GM23338 (cell line): ENCODE results near the gene NPPC. TPM values are rescaled to one million over a fixed set of nuclear protein-coding genes. Genes with fewer than 3 reads are reported as not detected.

ENCODE experiments used
- ATAC-seq: fragments of 200-7000 bp; cut with Tn5 transposase; 3 replicates; pipeline ENCODE4 v1.9.1; 2020
- DNase-seq: peaks from one replicate; pipeline ENCODE4 v3.0.0-alpha.2; 2015; ENCODE audit warnings: low spot score
- H2AFZ ChIP-seq: fragments of 200-600 bp; sonication (generic); 2 replicates; pipeline ENCODE4 v1.8.0; 2016; ENCODE audit warnings: antibody characterized with exemption, mild to moderate bottlenecking, moderate library complexity
- H3F3A ChIP-seq: fragments of 200-600 bp; sonication (generic); replicated peaks from 2 replicates; pipeline ENCODE4 v1.8.0; 2017; ENCODE audit warnings: antibody characterized with exemption, mixed run types, low read depth
- H3K27ac ChIP-seq: fragments of 200-600 bp; sonication (generic); 2 replicates; pipeline ENCODE4 v1.6.1; 2016; ENCODE audit warnings: low read depth
- H3K27me3 ChIP-seq: fragments of 200-600 bp; sonication (generic); 2 replicates; pipeline ENCODE4 v1.8.0; 2016; ENCODE audit warnings: mild to moderate bottlenecking, mixed run types, moderate library complexity; ENCODE audit not compliant: insufficient read depth
- H3K36me3 ChIP-seq: fragments of 200-600 bp; sonication (generic); 2 replicates; pipeline ENCODE4 v1.8.0; 2016; ENCODE audit warnings: mild to moderate bottlenecking; ENCODE audit not compliant: insufficient read depth
- H3K4me1 ChIP-seq: fragments of 200-600 bp; sonication (generic); 2 replicates; pipeline ENCODE4 v1.8.0; 2016; ENCODE audit warnings: mild to moderate bottlenecking, moderate library complexity; ENCODE audit not compliant: insufficient read depth
- H3K4me2 ChIP-seq: fragments of 200-600 bp; sonication (generic); 2 replicates; pipeline ENCODE4 v1.7.1; 2017; ENCODE audit warnings: mixed run types
- H3K4me3 ChIP-seq: fragments of 200-600 bp; sonication (generic); 2 replicates; pipeline ENCODE4 v1.6.1; 2016; ENCODE audit warnings: mixed run types
- H3K79me2 ChIP-seq: fragments of 200-600 bp; sonication (generic); replicated peaks from 2 replicates; pipeline ENCODE4 v1.8.0; 2017; ENCODE audit warnings: mild to moderate bottlenecking; ENCODE audit not compliant: insufficient read depth
- H3K9me2 ChIP-seq: fragments of 200-600 bp; sonication (generic); 2 replicates; pipeline ENCODE4 v1.8.0; 2017; ENCODE audit not compliant: insufficient read depth
- H4K20me1 ChIP-seq: fragments of 200-600 bp; sonication (generic); replicated peaks from 2 replicates; pipeline ENCODE4 v1.8.0; 2017; ENCODE audit warnings: mild to moderate bottlenecking; ENCODE audit not compliant: insufficient read depth
- H3K27ac Mint-ChIP-seq: 2 replicates; pipeline ENCODE4 v1.8.0; 2020; ENCODE audit warnings: inconsistent platforms, mild to moderate bottlenecking, moderate library complexity, mixed read lengths
- H3K27me3 Mint-ChIP-seq: 3 replicates; pipeline ENCODE4 v1.8.0; 2022; ENCODE audit warnings: low read depth, mild to moderate bottlenecking, moderate library complexity, mixed read lengths, inconsistent platforms; ENCODE audit not compliant: insufficient read depth, poor library complexity
- H3K36me3 Mint-ChIP-seq: 3 replicates; pipeline ENCODE4 v1.8.0; 2021; ENCODE audit warnings: low read depth, mild to moderate bottlenecking, inconsistent platforms, moderate library complexity, mixed read lengths
- H3K4me1 Mint-ChIP-seq: 3 replicates; pipeline ENCODE4 v1.8.0; 2020; ENCODE audit warnings: mild to moderate bottlenecking, inconsistent platforms, mixed read lengths
- H3K4me3 Mint-ChIP-seq: 3 replicates; pipeline ENCODE4 v1.8.0; 2021; ENCODE audit warnings: moderate library complexity, mild to moderate bottlenecking, inconsistent platforms, mixed read lengths
- H3K9me3 Mint-ChIP-seq: 3 replicates; pipeline ENCODE4 v1.8.0; 2020; ENCODE audit warnings: moderate library complexity, mild to moderate bottlenecking, inconsistent platforms, mixed read lengths
- CREB1 ChIP-seq: fragments of 250-450 bp; sonication (Bioruptor Pico); IDR thresholded peaks from 2 replicates; pipeline ENCODE4 v1.5.0; 2020; ENCODE audit warnings: low read depth, mild to moderate bottlenecking, moderate library complexity
- ETS1 ChIP-seq: IDR thresholded peaks from 2 replicates; pipeline ENCODE4 v1.6.1; 2016; ENCODE audit warnings: antibody characterized with exemption
- JUNB ChIP-seq: IDR thresholded peaks from one replicate; pipeline ENCODE4 v1.6.1; 2016; ENCODE audit warnings: antibody characterized with exemption; ENCODE audit not compliant: unreplicated experiment
- POLR2AphosphoS5 ChIP-seq: IDR thresholded peaks from 2 replicates; pipeline ENCODE4 v1.6.1; 2016; ENCODE audit warnings: antibody characterized with exemption, low read depth
- REST ChIP-seq: IDR thresholded peaks from one replicate; pipeline ENCODE4 v1.6.1; 2018; ENCODE audit warnings: antibody characterized with exemption; ENCODE audit not compliant: unreplicated experiment
- ZNF462 ChIP-seq: fragments of 250-450 bp; sonication (Bioruptor Pico); IDR thresholded peaks from 2 replicates; pipeline ENCODE4 v1.5.0; 2020; ENCODE audit warnings: mild to moderate bottlenecking, moderate library complexity
- polyA plus RNA-seq: library from polyadenylated mRNA; unstranded; fragments of >200 nt; fragmentation: Nextera tagmentation; extraction: Ambion mirVana; gene quantifications from 2 replicates; pipeline ENCODE4 v1.2.1, GENCODE V29; 2016
- total RNA-seq: library from RNA; depleted of rRNA; stranded (reverse); fragments of >200 nt; shearing (Covaris generic); gene quantifications from 2 replicates; pipeline ENCODE4 v1.2.3, GENCODE V29; 2014

NPPC gene
- total and polyA plus RNA-seq, 2 experiments from 2014 or later, result 2.2 to 6.3 TPM

- H4K20me1 ChIP-seq, result peaks cover 10% of the 10 kb centered on the region; the same call in 1 of the 2 replicates
- no peak overlapping the region for H3K4me3 Mint-ChIP-seq
- ATAC-seq, result no peak
- H3K4me1 Mint-ChIP-seq, result peaks cover 15% of the 10 kb centered on the region
- no peak overlapping the region for H3K4me3 ChIP-seq
- H3K79me2 ChIP-seq, result no peaks in the 10 kb centered on the region
- DNase-seq, result no peak
- H3K27me3 ChIP-seq, result peaks cover 36% of the 10 kb centered on the region
- H3K36me3 Mint-ChIP-seq, result no peaks in the 10 kb centered on the region
- H3K27ac ChIP-seq, result no peak overlapping the region
- H3K36me3 ChIP-seq, result no peaks in the 10 kb centered on the region
- H3K9me2 ChIP-seq, result no peaks in the 10 kb centered on the region
- H3K27ac Mint-ChIP-seq, result no peak overlapping the region
- H3K9me3 Mint-ChIP-seq, result no peaks in the 10 kb centered on the region
- H3K4me2 ChIP-seq, result no peak overlapping the region
- no peaks in the 10 kb centered on the region for H3F3A ChIP-seq
- no peak for TF ChIP-seq ZNF462 (CRISPR knock-in tag)
- no peak for TF ChIP-seq REST
- no peak for TF ChIP-seq JUNB
- TF ChIP-seq CREB1 (CRISPR knock-in tag), result no peak
- TF ChIP-seq POLR2AphosphoS5, result no peak
- TF ChIP-seq ETS1, result no peak
- H2AFZ ChIP-seq, result no peak overlapping the region
- H3K27me3 Mint-ChIP-seq, result peaks cover 30% of the 10 kb centered on the region
- H3K4me1 ChIP-seq, result no peaks in the 10 kb centered on the region
Observed at GRCh38 chr2:231922311-231923009, 3.7 kb downstream of the NPPC start.
